NCI-H82 (cell line): ENCODE results near the gene SKI.

ENCODE experiments used
- DNase-seq: peaks from one replicate; lab custom pipeline; 2025; lab: John Stamatoyannopoulos, UW

SKI gene

DNA sequence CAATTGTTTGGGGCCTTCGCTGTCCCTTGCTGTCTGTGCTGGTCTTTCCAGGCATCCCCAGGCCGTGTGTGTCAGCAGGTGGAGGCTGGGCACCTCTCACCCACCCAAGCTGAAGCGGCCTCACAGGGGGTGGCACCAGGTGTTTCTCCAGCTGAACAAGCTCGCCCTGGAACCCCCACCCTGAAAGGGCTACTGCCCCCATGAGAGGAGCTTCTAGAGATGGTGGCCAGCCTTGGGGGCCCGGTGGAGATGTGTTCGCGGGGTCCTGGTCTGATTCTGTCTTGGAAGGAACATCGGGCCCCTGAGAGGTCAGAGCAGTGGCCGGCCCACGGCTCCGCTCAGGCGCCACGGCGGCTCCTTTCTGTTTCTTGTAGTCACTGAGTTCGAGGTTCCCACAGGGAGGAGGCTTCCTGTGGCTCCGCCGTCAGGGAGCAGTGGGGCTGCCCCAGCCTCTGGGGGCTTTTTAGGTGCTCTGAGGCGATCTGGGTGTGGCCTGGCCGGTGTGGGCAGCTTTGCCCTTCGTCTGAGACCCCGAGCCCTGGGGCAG lies 46.9 kb downstream of the SKI start:
- DNase-seq: no peak

GRCh38 chr1:2275796-2276536 lies 47.8 kb downstream of the SKI start:
- no peak for DNase-seq

GRCh38 chr1:2276803-2277580 lies 48.9 kb downstream of the SKI start:
- DNase-seq: no peak

DNA sequence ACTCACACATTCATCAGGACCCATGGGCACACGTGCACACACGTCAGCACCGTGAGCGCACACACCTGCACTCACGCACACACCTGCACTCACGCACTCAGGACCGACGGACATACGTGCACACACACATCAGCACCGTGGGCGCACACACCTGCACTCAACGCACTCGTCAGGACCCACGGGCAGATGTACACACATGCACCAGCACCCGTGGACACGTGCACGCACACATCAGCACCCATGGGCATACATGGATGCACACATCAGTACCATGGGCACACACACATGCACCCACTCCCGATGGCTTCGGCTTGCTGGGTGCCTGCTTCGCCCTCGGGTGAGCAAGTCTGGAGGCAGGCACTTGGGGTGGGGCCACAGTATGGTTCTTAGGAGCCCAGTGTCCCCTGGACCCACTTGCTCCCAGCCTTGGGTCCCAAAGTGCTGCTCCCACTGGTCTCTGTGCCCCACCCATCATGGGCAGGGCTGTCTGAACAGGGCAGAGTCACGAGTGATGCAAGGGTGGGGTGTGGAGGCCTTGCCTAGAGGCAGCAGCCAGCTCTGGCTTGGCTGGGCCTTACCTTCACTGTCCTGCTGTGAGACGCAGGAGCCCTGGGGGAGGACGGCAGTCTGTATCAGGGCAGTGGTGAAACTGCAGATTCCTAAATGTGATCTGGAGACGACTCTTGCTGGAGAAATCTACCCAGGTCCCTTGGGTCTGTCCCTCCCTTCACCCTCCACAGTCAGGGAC lies 49.8 kb downstream of the SKI start:
- DNase-seq: no peak

- no peak for DNase-seq
These were observed 50.6 kb downstream of the SKI start for GRCh38 chr1:2278591-2279209.

DNA sequence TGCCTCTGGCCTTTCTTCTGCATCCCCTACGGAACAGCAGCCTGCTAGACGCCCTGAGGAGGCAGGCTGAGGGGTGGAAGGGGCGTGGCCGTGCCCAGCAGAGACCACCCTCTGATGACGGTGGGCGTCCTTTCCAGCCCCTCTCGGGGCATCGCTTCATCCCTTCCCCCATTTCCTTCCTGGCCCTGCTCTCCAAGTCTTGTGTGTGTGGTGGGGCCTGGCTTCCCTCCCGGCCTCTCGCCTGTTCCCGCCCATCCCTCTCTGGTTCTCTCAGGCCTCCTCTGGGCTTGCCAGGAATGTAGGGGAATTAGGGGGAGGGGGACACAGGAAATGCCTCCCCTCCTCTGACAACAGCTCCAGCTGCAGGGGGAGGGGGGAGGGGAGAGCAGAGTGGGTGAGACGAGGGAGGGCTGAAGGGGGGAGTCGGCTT lies 51.1 kb downstream of the SKI start:
- DNase-seq: no peak

DNA sequence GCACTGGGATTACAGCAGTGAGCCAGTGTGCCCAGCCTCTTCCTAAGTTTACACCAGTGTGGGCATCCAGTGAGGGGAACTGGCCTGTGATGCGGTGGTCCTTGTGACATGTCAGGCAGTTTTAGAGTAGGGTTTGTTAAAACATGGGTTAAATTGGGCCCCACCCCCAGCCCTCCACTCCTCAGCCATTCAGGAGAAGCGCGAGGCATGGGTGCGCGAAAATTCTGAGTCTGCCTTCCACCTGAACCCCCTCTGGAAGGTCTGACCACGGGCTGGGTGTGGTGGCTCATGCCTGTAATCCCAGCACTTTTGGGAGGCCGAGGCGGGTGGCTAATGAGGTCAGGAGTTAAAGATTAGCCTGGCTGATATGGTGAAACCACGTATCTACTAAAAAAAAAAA lies 51.7 kb downstream of the SKI start:
- no peak for DNase-seq

DNA sequence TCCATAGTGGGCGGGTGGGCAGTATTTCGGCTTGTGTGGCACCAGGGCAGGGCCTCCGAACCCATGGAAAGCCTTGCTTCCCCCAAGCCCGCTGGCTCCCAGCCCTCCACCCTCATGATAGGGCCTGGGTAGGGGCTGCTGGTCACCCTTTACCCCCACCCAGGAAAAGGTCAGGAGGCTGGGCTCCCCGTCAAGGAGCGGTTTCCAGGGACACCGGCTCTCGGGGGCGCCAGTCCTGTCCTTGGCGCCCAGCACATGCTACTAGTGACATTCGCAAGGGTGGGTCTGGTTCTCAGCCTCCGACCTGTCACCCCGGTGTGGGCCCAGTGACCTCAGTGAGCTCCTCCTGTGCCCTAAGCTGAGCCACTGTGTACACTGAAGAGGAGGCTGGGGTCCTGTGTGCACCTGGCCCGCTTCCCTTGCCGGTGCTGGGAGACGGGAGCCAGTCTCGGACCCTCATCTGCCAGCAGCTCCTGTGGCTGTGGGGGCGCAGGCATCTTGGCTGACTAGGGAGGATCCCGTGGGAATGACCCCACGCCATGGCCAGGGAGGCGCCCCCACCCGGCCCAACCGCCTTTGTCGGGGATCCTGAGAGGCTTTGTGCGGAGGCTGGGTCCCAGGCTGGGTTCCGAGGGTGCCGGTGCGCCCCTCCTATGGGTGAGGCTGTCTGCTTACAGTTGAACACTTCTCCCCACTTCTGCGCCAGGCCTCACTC lies 54.6 kb downstream of the SKI start:
- no peak for DNase-seq

DNA sequence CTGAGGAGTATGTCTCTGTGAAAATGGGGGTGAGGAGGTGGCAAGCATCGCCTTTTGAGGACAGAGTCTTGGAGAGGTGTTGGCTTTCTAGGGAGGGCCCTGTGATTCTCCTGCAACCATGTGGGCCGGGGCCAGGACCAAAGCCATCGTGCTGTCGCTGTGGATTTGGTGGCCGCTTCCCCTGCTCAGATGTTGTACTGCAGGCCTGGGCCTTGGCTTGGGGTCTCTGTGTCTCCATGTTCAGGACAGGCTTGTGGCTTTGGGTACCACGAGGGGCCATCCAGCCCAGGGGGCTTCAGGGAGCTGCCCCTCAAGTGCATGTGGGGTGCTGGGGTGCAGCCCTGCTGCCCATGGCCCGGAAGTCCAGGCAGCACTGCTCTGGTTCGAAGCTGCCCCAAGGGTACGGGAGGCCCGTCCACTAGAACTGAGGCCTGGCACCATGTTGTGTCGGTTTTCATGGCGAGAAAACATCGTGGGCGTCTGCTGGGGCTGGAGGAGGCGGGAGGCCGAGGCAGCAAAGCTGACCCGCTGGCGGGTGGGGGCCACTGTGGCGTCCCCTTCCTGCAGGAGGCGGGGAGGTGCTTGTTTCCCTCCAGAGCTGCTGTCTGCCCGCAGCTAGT lies 55.4 kb downstream of the SKI start:
- no peak for DNase-seq

GRCh38 chr1:2283991-2284895 lies 56.1 kb downstream of the SKI start:
- no peak for DNase-seq

GRCh38 chr1:2284932-2285331 lies 56.8 kb downstream of the SKI start:
- DNase-seq: peak; percentile 20

- no peak for DNase-seq
These were observed 58.8 kb downstream of the SKI start for GRCh38 chr1:2286923-2287322.

DNA sequence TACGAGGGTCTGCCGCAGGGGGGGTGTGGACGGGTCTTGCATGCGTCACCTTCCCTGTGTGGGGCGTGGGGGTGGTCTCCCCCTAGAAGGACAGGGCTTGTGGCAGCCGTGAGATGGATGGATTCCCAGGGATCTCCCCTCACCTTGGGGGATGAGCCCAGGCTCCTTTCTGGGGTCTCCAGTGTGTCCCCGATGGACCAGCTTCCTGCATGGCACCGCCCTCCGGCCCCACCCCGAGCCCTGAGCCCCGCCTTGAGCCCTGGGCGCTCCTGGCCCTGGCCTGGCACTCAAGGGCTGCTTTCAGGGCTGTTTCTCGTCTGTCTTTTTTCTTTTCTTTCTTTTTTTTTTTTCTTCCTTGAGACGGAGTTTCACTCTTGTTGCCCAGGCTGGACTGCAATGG lies 59.5 kb downstream of the SKI start:
- no peak for DNase-seq

DNA sequence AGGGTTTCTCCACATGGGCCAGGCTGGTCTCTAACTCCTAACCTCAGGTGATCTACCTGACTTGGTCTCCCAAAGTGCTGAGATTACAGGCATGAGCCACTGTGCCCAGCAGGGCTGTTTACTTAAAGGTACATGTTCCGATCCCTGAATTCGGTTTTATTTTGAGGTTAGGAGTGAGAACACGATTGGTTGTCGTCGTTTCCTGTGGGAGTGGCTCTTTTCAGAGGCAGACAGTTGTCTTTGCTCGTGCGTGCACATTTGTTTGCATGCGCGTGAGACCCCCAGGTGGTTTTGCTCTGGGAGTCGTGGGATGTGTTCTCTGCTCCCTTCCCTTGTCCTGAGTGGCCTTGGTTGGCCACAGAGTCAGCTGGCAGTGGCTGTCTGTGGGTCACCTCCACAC lies 60.2 kb downstream of the SKI start:
- DNase-seq: no peak

GRCh38 chr1:2288816-2289536 lies 60.9 kb downstream of the SKI start:
- no peak for DNase-seq

DNA sequence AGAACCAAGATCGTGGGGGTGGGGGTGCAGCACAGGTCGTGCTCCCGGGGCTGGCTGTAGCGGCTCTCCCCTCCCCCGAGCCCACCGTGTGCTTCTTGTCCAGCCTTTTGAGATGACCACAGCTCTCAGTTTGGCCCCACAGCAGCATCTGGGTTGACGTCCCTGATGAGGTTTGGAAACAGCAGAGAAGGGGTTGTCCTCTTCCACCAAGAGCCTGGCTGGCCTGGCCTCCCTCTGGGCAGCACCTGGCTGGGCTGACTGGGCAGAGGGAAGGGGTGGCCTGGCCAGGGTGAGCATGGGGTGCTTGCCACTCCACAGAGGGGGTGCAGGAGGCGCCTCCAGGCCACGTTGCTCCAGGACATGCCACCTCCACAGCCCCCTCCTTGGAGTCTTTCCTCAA lies 61.5 kb downstream of the SKI start:
- no peak for DNase-seq

GRCh38 chr1:2290171-2290578 lies 62.1 kb downstream of the SKI start:
- no peak for DNase-seq

DNA sequence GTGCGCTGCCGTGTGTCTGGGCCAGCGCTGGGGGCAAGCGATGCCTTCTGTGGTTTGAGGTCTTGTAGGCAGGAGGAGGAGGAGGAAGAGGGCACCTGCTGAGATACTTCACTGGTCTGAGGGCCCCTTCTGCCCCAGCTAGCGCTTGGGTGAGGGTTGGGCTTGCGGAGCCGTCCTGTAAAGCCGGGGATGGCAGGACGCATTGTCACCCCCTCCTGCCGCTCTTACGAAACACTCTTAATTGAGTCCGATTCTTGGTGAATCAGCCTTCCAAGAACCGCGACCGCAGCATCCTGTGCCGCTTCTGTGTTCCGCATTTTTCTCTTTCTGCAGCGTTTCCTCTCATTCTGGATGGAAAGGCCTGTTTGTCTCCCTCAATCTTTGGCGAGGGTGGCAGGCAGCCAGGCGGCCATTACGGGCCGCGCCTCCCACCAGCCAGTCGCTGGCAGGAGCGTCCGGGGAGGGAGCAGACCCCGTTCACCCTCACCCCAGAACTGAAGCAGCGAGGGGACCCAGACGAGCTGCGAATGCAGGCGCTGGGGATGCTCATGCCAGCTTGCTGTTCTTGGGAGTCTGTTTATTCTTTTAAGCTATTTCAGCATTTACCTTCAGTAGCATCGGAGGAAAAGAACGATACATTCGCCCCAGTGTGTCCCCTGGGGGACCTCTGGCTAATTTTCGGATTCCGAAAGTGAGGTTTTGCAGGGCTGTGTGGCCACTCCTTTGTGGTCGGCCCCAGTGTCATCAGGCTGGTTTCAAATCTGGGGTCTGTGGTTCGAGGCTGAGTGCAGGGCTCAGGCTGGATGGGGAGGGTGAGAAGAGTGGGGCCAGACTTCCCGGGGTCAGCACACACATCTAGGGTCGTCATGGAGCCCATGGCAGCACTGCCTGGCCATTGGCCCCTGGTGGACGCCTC lies 62.7 kb downstream of the SKI start:
- no peak for DNase-seq
